GM04503 (cell line): ENCODE measurements around the gene HORMAD2.

Experiments used
- DNase-seq: peaks from one replicate; pipeline ENCODE4 v3.0.0-alpha.2; 2012; ENCODE audit warnings: low read depth

HORMAD2 gene

GRCh38 chr22:30105483-30105882 is 25.2 kb downstream of the HORMAD2 start:
- no peak for DNase-seq

- DNase-seq: no peak
Observed at GRCh38 chr22:30113494-30113893, 33.2 kb downstream of the HORMAD2 start.

- DNase-seq: no peak
Observed at GRCh38 chr22:30114361-30114760, 34.1 kb downstream of the HORMAD2 start.

- no peak for DNase-seq
Observed at GRCh38 chr22:30115705-30116104, 35.4 kb downstream of the HORMAD2 start.

GRCh38 chr22:30116362-30117117 is 36.3 kb downstream of the HORMAD2 start:
- peak; percentile 13 for DNase-seq

- no peak for DNase-seq
Observed at GRCh38 chr22:30117256-30117655, 37.0 kb downstream of the HORMAD2 start.

- DNase-seq: no peak
Observed at GRCh38 chr22:30118291-30118690, 38.0 kb downstream of the HORMAD2 start.

- DNase-seq: no peak
Observed at GRCh38 chr22:30121960-30122359, 41.7 kb downstream of the HORMAD2 start.

GRCh38 chr22:30123463-30123862 is 43.2 kb downstream of the HORMAD2 start:
- DNase-seq: no peak

- no peak for DNase-seq
Observed at GRCh38 chr22:30127749-30128166, 47.5 kb downstream of the HORMAD2 start.

- DNase-seq: no peak
Observed at GRCh38 chr22:30128511-30128910, 48.2 kb downstream of the HORMAD2 start.

- DNase-seq: no peak
Observed at GRCh38 chr22:30129636-30130035, 49.4 kb downstream of the HORMAD2 start.

GRCh38 chr22:30132290-30132996 is 52.2 kb downstream of the HORMAD2 start:
- no peak for DNase-seq

GRCh38 chr22:30140414-30140813 is 60.1 kb downstream of the HORMAD2 start:
- no peak for DNase-seq

- no peak for DNase-seq
Observed at GRCh38 chr22:30143265-30143664, 63.0 kb downstream of the HORMAD2 start.

GRCh38 chr22:30144391-30144790 is 64.1 kb downstream of the HORMAD2 start:
- DNase-seq: no peak

GRCh38 chr22:30150212-30150611 is 69.9 kb downstream of the HORMAD2 start:
- no peak for DNase-seq

- no peak for DNase-seq
Observed at GRCh38 chr22:30158277-30158676, 78.0 kb downstream of the HORMAD2 start.

- DNase-seq: no peak
Observed at GRCh38 chr22:30158744-30159500, 78.7 kb downstream of the HORMAD2 start.

GRCh38 chr22:30159561-30160353 is 79.5 kb downstream of the HORMAD2 start:
- DNase-seq: peak; percentile 19

GRCh38 chr22:30161051-30161469 is 80.8 kb downstream of the HORMAD2 start:
- DNase-seq: no peak

- DNase-seq: no peak
Observed at GRCh38 chr22:30167296-30167695, 87.0 kb downstream of the HORMAD2 start.
